Measurements from ENCODE around the gene RAPGEF1.

The RAPGEF1 gene

GRCh38 chr9:131697908-131698617, 41.8 kb downstream of the RAPGEF1 start:
- Histone ChIP-seq H3K36me3 (ENCODE audit: insufficient read depth, low read length) (no peaks in the 10 kb centered on the region), H3K27ac (no peak overlapping the region), H3K9ac (ENCODE audit: insufficient read length) (no peak overlapping the region), H3K4me3 (no peak overlapping the region), H3K9me3 (ENCODE audit: low read depth, low read length) (no peaks in the 10 kb centered on the region)
- no peak for DNase-seq (ENCODE audit: low read depth, low spot score)
- no peak for TF ChIP-seq FOXP2 (optimal IDR thresholded peaks at IDR 0.05; ENCODE audit: control extremely low read depth, extremely low read length, insufficient read depth)

- TF ChIP-seq EZH2 (IDR thresholded peaks at IDR 0.05) (no peak), POLR2AphosphoS5 (IDR thresholded peaks at IDR 0.05; ENCODE audit: borderline replicate concordance, low read depth, low read length) (no peak), FOXP2 (optimal IDR thresholded peaks at IDR 0.05; ENCODE audit: control extremely low read depth, extremely low read length, insufficient read depth) (no peak)
- Histone ChIP-seq H3K9me3 (ENCODE audit: low read depth, low read length) (no peaks in the 10 kb centered on the region), H3K27ac (no peak overlapping the region), H3K9ac (ENCODE audit: insufficient read length) (no peak overlapping the region), H3K4me3 (no peak overlapping the region), H3K36me3 (ENCODE audit: insufficient read depth, low read length) (no peaks in the 10 kb centered on the region)
- DNase-seq (ENCODE audit: low read depth, low spot score): no peak
These were observed 42.8 kb downstream of the RAPGEF1 start for GRCh38 chr9:131697097-131697496.

DNA sequence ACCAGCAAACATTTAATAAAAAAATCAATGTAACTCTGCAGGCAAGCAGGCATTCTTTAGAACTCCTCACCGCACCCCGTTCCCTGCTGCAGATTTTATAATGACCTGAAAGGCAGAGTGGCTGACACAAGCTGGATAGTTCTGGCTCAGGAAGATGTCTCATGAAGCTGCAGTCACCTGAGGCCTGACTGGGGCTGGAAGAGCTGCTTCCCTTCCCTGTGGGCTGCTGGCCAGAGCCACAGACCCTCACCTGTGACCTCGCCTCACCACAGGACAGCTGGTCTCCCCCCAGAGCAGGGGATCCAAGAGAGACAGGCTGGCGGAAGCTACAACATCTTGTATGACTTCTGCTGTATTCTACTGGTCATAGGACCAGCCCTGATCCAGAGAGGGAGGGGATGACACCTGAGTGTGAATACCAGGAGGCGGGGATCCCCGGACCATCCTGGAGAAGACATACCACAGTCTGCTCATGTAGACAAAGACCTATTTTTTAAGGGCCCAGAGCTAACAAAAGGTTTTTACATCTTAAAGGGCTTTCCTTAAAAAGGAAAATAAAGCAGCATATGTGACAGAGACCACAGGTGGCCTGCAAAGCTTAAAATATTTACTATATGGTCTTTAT, 43.9 kb downstream of the RAPGEF1 start:
- TF ChIP-seq FOXP2 (optimal IDR thresholded peaks at IDR 0.05; ENCODE audit: control extremely low read depth, extremely low read length, insufficient read depth) (no peak), POLR2AphosphoS5 (IDR thresholded peaks at IDR 0.05; ENCODE audit: borderline replicate concordance, low read depth, low read length) (no peak), EZH2 (IDR thresholded peaks at IDR 0.05) (no peak)
- DNase-seq (ENCODE audit: low read depth, low spot score): no peak
- Histone ChIP-seq H3K27ac (no peak overlapping the region), H3K4me3 (no peak overlapping the region), H3K9ac (ENCODE audit: insufficient read length) (no peak overlapping the region), H3K36me3 (ENCODE audit: insufficient read depth, low read length) (no peaks in the 10 kb centered on the region), H3K9me3 (ENCODE audit: low read depth, low read length) (no peaks in the 10 kb centered on the region)

- DNase-seq (ENCODE audit: low read depth, low spot score): no peak
- no peak overlapping the region for H3K27ac ChIP-seq
- no peak overlapping the region for H3K4me3 ChIP-seq
- H3K36me3 ChIP-seq (ENCODE audit: insufficient read depth, low read length): no peaks in the 10 kb centered on the region
- TF ChIP-seq EZH2 (IDR thresholded peaks at IDR 0.05) (no peak), FOXP2 (optimal IDR thresholded peaks at IDR 0.05; ENCODE audit: control extremely low read depth, extremely low read length, insufficient read depth) (no peak), POLR2AphosphoS5 (IDR thresholded peaks at IDR 0.05; ENCODE audit: borderline replicate concordance, low read depth, low read length) (no peak)
- no peaks in the 10 kb centered on the region for H3K9me3 ChIP-seq (ENCODE audit: low read depth, low read length)
- H3K9ac ChIP-seq (ENCODE audit: insufficient read length): no peak overlapping the region
These were observed 44.5 kb downstream of the RAPGEF1 start for GRCh38 chr9:131695366-131695765.

GRCh38 chr9:131693651-131694597, 46.0 kb downstream of the RAPGEF1 start:
- TF ChIP-seq EZH2 (IDR thresholded peaks at IDR 0.05) (no peak), FOXP2 (optimal IDR thresholded peaks at IDR 0.05; ENCODE audit: control extremely low read depth, extremely low read length, insufficient read depth) (no peak), POLR2AphosphoS5 (IDR thresholded peaks at IDR 0.05; ENCODE audit: borderline replicate concordance, low read depth, low read length) (no peak)
- DNase-seq (ENCODE audit: low read depth, low spot score): no peak
- Histone ChIP-seq H3K9me3 (ENCODE audit: low read depth, low read length) (no peaks in the 10 kb centered on the region), H3K27ac (no peak overlapping the region), H3K36me3 (ENCODE audit: insufficient read depth, low read length) (no peaks in the 10 kb centered on the region), H3K9ac (ENCODE audit: insufficient read length) (no peak overlapping the region), H3K4me3 (no peak overlapping the region)

- Histone ChIP-seq H3K36me3 (ENCODE audit: insufficient read depth, low read length) (no peaks in the 10 kb centered on the region), H3K9me3 (ENCODE audit: low read depth, low read length) (no peaks in the 10 kb centered on the region), H3K27ac (no peak overlapping the region), H3K9ac (ENCODE audit: insufficient read length) (no peak overlapping the region), H3K4me3 (no peak overlapping the region)
- no peak for DNase-seq (ENCODE audit: low read depth, low spot score)
- no peak for TF ChIP-seq POLR2AphosphoS5 (IDR thresholded peaks at IDR 0.05; ENCODE audit: borderline replicate concordance, low read depth, low read length)
- no peak for TF ChIP-seq EZH2 (IDR thresholded peaks at IDR 0.05)
- no peak for TF ChIP-seq FOXP2 (optimal IDR thresholded peaks at IDR 0.05; ENCODE audit: control extremely low read depth, extremely low read length, insufficient read depth)
These were observed 47.0 kb downstream of the RAPGEF1 start for GRCh38 chr9:131692612-131693562.

GRCh38 chr9:131691969-131692611, 47.8 kb downstream of the RAPGEF1 start:
- no peaks in the 10 kb centered on the region for H3K36me3 ChIP-seq (ENCODE audit: insufficient read depth, low read length)
- H3K4me3 ChIP-seq: no peak overlapping the region
- no peak overlapping the region for H3K27ac ChIP-seq
- H3K9me3 ChIP-seq (ENCODE audit: low read depth, low read length): no peaks in the 10 kb centered on the region
- no peak overlapping the region for H3K9ac ChIP-seq (ENCODE audit: insufficient read length)
- DNase-seq (ENCODE audit: low read depth, low spot score): no peak
- TF ChIP-seq POLR2AphosphoS5 (IDR thresholded peaks at IDR 0.05; ENCODE audit: borderline replicate concordance, low read depth, low read length) (no peak), FOXP2 (optimal IDR thresholded peaks at IDR 0.05; ENCODE audit: control extremely low read depth, extremely low read length, insufficient read depth) (no peak), EZH2 (IDR thresholded peaks at IDR 0.05) (no peak)

Data from SK-N-MC (cell line).